NCI-H187 treated with DMSO at 0.1 percent for 48 hours (cell line): ENCODE measurements around the gene SEC31B.
A peak's percentile ranks its signal among the peaks of the same experiment; 100 is the strongest.

ENCODE experiments used
- DNase-seq: peaks from one replicate; lab custom pipeline; 2025; lab: John Stamatoyannopoulos, UW

The SEC31B gene

DNA sequence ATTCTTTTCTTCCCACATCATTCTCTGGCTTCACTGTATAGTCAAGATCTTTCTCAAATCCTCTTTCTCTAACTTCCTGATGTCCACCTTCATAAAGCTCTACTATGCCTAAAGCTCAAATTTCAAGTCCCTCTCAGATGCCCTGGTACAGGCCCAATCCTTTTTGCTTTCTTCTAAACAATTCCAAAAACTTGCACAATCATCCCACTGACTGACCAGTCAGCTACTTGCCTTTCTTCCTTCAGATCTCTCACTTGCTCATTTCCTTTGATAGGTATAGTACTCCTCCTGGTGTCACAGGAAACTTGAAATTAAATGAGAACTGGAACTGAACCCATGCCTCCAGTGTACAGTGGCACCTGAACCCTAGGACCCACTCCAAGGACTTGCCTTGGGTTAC, 18.2 kb downstream of the SEC31B start:
- DNase-seq, result no peak

DNA sequence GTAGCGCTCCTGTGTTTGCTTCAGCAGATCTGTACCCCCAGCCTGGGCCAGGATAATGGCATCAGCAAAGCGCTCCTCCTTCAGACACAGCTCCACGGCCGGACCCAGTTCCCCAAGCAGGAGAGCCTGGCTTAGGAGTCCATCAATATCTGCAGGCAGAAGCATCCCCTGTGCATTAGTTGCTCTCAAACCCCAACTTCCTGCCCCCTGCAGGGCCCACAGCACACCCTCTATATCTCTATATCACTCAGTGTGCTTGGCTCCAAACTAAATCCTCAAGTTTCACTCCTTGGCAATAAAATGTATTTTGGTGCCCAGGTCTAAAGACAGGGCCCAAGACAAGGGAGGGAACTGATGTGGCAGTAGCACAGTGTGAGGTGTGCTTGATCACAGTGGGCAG, 21.6 kb downstream of the SEC31B start:
- DNase-seq, result no peak

DNA sequence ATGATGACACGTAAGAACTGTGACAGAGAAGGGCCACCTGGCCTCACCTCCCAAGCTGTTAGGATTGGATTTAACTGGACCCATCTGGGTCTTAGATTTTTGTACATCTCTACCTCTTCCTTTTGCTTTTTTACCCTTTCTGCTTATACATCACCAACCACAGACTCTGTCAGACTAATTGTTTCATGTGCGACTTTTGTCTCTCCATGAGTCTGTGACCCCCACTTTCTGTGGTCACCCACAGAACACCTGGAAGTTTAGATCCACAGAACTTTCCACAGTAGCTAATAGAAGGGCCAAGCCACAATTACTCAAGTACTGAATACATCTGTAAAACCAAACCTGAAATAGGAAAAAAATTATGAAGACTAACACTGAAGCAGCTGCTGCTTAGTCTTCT, 23.1 kb downstream of the SEC31B start:
- no peak for DNase-seq

DNA sequence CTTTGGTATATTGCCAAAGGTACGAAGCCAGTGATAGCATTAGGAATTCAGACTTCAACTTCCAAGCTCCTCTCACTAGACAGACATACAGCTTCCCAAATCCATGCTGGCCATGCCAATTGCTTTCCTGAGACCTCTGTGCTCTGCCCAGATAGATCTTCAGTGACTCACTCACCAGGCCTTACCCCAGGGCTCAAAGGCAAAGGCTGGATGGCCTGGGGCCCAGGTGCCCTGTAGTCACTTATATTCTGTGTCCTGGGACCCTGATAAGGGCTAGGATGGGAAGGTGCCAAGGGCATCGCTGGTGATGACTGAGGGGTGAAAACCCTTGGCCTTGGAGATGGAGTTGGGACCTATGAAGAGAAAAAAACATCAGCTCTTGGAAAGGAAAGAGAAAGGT, 29.1 kb downstream of the SEC31B start:
- no peak for DNase-seq

DNA sequence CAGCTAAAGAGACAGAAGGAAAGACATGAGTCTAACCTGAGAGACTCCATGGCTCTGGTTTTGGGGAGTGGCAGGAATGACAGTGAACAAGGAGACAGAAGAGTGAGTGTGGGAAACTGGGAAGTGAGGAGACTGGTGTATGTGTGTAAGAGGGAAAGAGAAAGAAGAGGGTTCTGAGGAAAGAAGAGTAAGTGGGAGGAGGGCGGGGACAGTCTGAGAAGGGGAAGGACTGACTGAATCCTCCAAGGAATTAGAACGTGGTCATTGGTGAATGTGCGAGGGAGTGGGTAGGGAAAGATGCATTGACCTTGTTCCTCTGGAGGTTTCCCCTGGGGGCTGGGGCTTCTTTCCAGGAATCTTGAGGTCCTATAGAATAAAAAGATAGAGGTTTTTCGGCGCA, 30.3 kb downstream of the SEC31B start:
- no peak for DNase-seq

DNA sequence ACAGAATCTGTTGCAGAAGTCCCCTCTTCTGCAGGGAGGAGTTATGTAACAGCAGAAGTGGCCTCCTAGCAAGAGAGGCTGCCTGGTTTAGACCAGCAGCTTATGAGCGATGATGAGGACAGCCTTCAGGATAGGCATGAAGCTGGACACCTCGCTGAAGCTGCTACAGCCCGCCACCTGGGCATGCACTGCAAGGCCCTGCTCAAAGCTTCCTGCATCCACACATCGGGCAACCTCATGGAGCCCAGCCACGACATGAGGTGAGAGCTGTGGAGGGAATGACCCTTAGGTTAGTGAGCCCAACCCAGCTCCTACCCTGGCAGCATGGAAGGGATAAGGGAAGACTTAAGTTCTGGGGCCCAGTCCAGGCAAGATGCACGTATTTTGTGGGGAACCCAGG, 32.1 kb downstream of the SEC31B start:
- DNase-seq, result no peak

DNA sequence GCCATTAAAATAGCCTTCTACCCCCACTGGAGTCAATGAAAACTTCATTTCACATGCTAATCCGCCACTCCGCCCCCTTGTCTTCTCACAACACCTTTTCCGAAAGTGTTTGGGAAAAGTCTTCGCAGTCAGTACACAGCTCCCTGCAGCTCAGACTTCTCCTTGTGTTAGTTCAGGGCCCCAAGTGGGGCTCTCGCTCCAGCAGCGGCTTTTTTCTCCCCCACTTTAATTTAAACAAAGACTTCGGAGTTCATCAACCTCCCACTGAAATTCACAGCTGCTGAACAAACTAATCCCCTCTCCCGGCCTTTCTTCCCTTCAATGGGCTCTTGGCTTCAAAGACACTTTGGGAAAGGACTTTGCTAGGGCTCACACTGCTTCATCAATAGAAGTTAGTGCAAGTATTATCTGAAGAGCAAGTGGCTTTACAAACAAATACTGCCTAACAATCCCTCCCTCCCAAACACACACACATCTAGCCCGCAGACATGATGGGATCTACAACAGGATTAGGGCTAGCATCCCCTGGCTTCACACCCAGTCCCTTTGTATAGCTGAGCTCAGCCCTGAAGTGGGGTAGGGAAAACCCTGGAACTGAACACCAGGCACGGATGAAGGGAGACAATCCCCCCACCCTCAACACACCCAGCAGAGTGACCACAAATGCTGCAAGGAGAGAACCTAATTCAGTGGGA, 33.7 kb downstream of the SEC31B start:
- DNase-seq, result no peak

DNA sequence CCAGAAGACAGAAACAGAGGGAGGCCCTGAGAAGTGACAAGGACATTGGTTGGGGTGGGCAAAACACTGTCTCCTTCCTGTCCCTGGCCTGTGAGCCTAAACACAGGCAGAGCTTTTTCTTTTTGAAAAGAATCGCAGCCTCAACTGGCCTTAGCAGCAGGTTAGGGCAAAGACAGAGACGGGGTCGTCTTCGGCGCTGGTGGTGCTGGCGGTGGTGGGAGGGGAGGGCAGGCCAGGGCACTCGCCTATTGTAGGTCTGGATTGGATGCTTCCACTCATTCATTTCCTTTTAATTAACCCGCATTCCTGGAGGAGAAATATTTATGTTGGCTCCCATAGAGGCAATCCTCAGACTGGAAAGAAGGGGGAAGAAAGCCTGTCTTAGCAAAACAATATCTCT, 34.3 kb downstream of the SEC31B start:
- no peak for DNase-seq

DNA sequence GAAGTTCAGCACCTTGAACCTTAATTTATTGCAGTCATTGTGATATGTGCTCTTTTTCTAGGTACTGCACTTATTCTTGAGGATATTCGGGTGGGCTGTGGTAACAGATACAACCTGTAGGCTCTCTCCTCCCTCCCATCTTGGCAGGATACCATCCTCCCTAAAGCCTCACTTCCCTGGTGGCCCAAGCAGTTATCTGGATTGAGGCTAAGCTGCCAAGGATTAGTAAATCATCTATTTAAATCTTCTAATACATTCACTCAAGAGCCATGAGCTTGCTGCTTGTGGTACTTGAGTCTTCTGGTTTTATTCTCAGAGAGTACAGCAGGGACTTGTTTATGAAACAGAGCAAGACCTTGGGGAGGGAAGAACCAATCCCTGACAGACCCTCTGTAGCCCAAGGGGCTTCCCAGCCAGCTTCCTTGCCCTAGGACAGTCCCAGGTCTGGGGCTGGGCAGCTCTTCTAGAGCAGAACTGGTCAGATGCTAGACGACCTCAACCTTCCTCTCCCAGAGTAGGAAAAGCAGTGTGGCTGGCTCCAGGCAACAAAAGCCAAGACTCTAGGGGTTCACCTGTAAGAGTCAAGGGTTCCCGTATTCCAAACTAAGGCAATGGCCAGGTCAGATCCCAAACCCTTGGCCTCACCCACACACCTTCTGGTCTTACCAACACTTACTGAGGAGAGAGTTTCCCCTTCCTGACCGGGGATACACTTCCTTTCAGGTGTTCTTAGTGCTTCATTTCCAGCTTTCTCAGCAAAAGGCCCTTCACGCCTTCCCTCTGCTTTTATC, 35.6 kb downstream of the SEC31B start:
- no peak for DNase-seq

DNA sequence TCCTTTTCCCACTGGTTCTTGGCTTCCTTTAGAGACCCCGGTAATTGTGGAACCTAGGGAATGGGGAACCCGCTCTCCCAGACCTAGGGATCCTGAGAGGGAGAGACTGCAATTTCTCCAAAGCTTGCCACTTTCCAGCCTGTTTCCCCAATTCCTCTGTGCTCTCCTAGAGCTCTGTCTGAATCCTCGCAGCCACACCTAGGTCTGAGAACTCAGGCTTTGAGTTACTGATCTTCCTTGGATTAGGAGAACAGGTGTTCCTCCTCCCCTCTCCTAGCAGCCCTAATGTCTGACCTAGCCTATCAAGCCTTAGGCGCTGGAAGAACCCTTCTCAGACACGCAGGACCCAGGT, 36.9 kb downstream of the SEC31B start:
- DNase-seq, result no peak

DNA sequence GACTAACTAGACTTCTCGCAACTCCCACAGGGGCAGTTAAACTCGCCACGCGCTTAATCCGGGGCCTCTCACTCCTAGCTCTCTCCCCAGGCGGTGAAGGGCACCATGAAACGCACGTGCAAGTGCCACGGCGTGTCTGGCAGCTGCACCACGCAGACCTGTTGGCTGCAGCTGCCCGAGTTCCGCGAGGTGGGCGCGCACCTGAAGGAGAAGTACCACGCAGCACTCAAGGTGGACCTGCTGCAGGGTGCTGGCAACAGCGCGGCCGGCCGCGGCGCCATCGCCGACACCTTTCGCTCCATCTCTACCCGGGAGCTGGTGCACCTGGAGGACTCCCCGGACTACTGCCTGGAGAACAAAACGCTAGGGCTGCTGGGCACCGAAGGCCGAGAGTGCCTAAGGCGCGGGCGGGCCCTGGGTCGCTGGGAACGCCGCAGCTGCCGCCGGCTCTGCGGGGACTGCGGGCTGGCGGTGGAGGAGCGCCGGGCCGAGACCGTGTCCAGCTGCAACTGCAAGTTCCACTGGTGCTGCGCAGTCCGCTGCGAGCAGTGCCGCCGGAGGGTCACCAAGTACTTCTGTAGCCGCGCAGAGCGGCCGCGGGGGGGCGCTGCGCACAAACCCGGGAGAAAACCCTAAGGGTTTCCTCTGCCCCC, 37.4 kb downstream of the SEC31B start:
- no peak for DNase-seq

DNA sequence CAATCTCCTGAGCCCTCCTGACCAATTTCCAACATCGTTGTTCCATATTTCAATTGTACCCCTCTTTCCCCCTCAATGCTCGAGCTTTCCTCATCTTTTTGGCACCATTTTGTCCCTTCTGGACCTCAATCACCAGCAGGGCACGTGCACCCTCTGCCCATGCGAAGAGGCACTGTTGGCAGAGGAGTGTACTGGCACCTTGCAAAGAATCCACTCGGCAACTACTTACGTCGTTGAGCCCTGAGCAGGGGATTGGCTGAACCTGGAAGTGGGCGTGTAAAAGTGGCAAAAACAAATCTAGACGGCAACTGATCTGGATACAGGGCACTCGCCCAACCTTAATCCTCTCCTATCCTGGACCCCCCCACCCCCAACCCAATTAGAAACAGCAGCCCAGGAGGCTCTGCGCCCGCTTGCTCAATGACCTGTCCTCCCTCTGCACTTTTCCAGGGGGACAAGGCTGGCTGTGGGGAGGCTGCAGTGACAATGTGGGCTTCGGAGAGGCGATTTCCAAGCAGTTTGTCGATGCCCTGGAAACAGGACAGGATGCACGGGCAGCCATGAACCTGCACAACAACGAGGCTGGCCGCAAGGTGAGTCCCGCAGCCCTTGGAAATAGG, 38.1 kb downstream of the SEC31B start:
- peak; percentile 27 for DNase-seq

DNA sequence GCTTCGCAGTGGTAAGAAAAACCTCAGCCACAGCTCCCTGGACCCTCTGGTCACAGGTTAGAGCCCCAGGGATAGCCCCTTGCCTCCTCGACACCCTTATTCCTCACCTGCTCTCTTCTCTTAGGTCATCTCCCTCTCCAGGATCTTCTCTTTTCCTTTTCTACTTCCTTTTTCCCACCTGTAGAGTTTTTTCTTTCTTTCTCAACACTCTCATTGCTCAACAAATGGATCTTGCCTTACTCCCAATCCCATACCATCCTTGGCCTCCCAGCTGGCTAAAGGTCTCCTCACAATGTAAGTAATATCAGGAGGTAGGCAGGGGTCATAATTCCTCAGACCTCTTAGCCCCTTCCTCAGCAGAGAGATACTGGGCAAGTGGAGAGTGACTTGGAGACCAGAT, 39.7 kb downstream of the SEC31B start:
- DNase-seq, result no peak

DNA sequence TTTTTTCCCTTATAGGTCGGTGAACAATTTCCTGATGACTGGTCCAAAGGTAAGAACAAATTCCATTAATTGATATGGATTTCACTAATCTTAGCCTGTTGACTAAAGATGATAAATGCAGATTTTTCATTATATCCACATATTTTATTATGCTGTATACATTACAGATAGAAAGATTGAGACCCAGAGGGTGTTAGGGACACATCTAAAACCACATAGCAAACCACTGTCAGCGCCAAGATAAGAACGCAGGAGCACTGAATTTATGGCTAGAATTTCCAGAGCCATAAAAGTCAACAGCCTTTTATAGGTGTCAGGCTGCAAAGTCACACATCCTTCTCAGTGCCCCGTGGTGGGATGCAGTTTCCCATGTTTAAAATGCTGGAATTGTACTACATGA, 40.6 kb downstream of the SEC31B start:
- DNase-seq, result no peak

DNA sequence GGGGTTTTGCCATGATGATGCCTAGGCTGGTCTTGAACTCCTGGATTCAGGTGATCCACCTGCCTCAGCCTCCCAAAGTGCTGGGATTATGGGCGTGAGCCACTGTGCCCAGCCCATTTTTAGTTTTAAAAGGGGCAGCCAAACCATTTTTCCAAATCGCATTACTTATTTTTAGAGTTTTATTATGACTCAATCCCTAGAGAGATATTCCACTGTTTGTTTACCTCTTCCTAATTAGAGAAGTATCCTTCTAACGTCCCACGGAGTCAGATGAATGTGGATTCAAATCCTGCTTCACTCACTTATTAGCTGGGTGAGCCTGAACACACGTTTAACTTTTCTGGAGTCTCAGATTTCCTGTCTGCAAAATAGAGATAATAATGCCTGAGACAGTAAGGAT, 41.7 kb downstream of the SEC31B start:
- DNase-seq, result no peak

DNA sequence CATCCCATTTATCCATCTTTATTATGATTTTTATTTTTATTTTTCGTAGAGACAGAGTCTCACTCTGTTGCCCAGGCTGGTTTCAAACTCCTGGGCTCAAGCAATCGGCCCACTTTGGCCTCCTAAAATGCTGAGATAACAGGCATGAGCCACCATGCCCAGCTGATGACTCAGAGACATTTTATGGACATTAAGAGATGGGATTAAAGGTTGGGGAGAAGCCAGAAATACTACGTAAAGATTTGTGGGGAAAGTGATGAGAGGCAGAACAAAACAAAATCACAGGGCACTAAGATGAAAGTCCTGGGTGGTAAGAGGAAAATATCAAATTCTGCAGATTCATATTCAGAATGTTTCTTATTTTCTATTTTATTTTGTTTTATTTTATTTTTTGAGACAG, 49.3 kb downstream of the SEC31B start:
- DNase-seq, result no peak

DNA sequence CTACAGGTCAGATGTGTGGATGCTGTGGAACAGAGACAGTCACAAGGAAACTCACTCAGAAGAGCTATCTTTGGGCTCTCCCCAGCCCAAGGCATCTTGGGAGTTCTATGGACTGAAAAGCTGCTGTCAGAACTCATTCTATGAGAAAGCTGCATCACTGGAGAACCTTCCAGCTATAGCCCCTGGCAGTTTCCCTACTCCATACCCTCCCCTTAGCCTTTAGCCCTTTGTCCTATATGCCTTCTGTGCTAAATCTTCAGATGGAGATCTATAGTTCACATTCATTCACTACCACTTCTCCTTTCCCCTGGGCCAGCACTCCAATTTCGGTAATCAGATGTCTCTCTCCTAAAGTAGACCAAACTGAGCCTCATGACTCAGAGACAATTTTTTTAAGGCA, 49.9 kb downstream of the SEC31B start:
- no peak for DNase-seq

DNA sequence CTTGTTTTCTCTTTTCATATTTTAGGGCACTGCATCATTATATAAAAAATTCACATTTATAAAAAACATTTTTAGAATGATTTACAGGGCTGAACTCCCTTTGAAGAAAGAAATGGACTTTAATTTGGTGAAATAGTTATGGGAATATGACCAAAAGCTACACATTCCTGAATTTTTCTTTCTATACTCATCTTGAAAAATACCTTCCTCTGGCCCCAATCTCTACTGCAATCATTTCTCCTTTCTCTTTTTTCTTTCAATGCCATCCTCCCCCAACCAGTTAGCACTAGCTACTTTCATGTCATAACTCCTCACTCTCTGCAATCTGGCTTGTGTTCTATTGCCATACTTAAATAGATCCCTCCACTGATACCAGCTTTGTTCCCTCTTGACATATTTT, 50.7 kb downstream of the SEC31B start:
- no peak for DNase-seq

DNA sequence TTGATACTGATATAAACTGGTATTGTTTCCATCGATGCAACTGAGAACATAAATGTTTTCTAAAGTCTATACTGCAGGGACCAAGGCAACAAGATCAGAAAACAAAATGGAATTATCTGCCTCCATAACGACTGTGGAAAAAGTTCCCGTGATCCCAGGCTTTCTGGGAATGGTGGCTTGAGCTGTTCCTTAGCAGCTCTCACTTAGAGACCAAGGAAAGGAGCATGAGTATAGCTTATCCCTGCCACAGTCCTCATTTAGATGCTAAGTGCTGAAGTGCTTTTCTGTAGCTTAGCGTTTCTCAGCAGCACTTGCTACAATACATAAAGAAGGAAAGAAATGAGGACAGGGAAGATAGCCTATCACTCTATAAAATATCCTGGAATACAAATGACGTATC, 51.3 kb downstream of the SEC31B start:
- DNase-seq, result no peak

DNA sequence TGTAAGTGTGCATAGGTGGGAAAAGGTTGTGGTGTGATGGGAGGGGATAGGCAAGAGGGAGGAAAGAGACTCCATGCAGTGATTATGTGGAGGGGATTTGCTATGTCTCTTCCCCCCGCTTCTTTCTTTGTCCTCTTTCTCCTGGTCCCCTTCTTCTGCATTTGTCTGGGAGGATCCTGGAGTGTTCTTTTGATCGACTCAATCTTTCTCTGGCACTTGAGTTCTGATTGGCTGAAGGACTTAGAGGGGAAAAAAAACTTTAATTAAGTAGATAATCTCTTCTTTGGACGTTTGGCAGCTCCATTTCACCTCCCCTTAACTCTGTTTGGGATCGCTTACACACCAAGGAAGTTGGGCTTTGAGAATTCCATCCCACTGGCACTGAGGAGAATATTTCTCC, 57.0 kb downstream of the SEC31B start, which contains the start of gene WNT8B:
Gene WNT8B, plus strand, starts transcription at position 301 of the 400 bp plus-strand sequence. CDS start 160 bp downstream, outside the sequence.
- DNase-seq, result no peak

DNA sequence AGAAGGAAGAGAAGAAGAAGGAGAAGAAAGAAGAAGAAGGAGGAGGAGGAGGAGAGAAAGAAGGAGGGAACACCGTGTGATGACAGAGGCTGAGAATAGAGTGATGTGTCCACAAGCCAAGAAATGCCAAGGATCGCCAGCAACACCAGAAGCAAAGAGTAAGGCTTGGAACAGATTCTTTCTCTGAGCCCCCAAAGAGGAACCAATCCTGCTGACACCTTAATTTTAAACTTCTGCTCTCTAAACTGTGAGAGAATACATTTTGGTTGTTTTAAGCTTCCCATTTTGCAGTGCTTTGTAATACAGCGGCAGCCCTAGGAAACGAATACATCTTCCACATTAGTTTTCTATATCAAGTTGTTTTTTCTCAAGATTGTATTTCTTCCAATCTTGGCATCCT, 70.7 kb downstream of the SEC31B start:
- no peak for DNase-seq

DNA sequence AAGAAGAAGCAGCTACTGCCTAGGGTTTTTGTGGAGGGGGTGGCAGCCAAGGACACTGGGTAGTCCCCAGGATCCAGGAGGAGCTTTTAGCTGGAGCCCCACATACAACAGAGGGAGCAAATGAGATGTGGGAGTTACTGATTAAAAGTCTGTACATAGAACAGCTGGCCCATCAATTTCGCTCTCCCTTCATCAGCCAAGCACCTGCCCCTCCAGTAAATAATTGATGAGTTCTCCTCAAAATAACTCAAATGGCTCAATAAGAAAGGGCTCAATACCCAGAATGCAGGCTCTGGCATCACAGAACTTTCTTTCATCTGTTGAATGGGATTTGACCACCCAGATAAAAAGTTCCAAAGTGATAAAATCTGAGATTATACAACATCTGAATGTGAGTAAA, 72.0 kb downstream of the SEC31B start:
- no peak for DNase-seq
